SU-DHL-6 (cell line): ENCODE measurements around the gene ANKS1B.

ENCODE experiments used
- H2AFZ ChIP-seq: fragments of 200-600 bp; sonication (generic); 2 replicates; pipeline ENCODE4 v1.6.1; 2014; ENCODE audit warnings: low read depth, mild to moderate bottlenecking, moderate library complexity, mixed read lengths, antibody characterized with exemption, low read length; ENCODE audit not compliant: severe bottlenecking
- H3F3A ChIP-seq: fragments of 200-600 bp; shearing (Covaris generic); 2 replicates; pipeline ENCODE4 v1.6.0; 2016; ENCODE audit warnings: antibody characterized with exemption, mild to moderate bottlenecking; ENCODE audit not compliant: insufficient read depth
- H3K27ac ChIP-seq: fragments of 200-600 bp; sonication (generic); 2 replicates; pipeline ENCODE4 v1.5.1; 2016; ENCODE audit warnings: low read depth, mild to moderate bottlenecking, low read length, moderate library complexity, mixed read lengths
- H3K27me3 ChIP-seq: fragments of 200-600 bp; sonication (generic), shearing (Covaris generic); 2 replicates; pipeline ENCODE4 v1.6.0; 2014; ENCODE audit warnings: mild to moderate bottlenecking, low read length
- H3K36me3 ChIP-seq: fragments of 200-600 bp; sonication (generic); 2 replicates; pipeline ENCODE4 v1.6.1; 2014; ENCODE audit warnings: mild to moderate bottlenecking, low read length, mixed read lengths
- H3K4me2 ChIP-seq: fragments of 300-600, 200-600 bp; shearing (Covaris generic), sonication (generic); 2 replicates; pipeline ENCODE4 v1.6.0; 2014; ENCODE audit warnings: low read length, low read depth, mild to moderate bottlenecking; ENCODE audit not compliant: poor library complexity, severe bottlenecking
- H3K4me3 ChIP-seq: fragments of 200-600 bp; sonication (generic); 2 replicates; pipeline ENCODE4 v1.5.1; 2014; ENCODE audit warnings: antibody characterized with exemption, low read length, mild to moderate bottlenecking, mixed read lengths; ENCODE audit not compliant: insufficient read depth, poor library complexity, severe bottlenecking
- H3K79me2 ChIP-seq: fragments of 200-600 bp; sonication (generic); 2 replicates; pipeline ENCODE4 v1.6.1; 2014; ENCODE audit warnings: mild to moderate bottlenecking, low read length, moderate library complexity; ENCODE audit not compliant: insufficient read depth
- H3K9ac ChIP-seq: fragments of 200-600 bp; sonication (generic); 2 replicates; pipeline ENCODE4 v1.7.0; 2014; ENCODE audit warnings: mild to moderate bottlenecking, low read length
- H3K9me2 ChIP-seq: fragments of 200-600 bp; sonication (generic); replicated peaks from 2 replicates; pipeline ENCODE4 v1.6.1; 2014; ENCODE audit warnings: low read length; ENCODE audit not compliant: insufficient read depth
- H3K9me3 ChIP-seq: fragments of 200-600 bp; sonication (generic); 2 replicates; pipeline ENCODE4 v1.6.1; 2014; ENCODE audit warnings: low read length, mixed read lengths; ENCODE audit not compliant: insufficient read depth
- H4K20me1 ChIP-seq: fragments of 200-600 bp; sonication (generic); 2 replicates; pipeline ENCODE4 v1.6.1; 2014; ENCODE audit warnings: low read depth, mild to moderate bottlenecking, antibody characterized with exemption, low read length, moderate library complexity, mixed read lengths
- CTCF ChIP-seq: fragments of 200-600 bp; sonication (generic); IDR thresholded peaks from one replicate; pipeline ENCODE4 v1.5.1; 2017; ENCODE audit warnings: antibody characterized with exemption, mild to moderate bottlenecking, low read length, moderate library complexity; ENCODE audit not compliant: insufficient read depth, poor library complexity, severe bottlenecking
- EZH2phosphoT487 ChIP-seq: fragments of 200-600 bp; sonication (generic), shearing (Covaris generic); conservative IDR thresholded peaks from 2 replicates; pipeline ENCODE4 v1.6.1; 2018; ENCODE audit warnings: mild to moderate bottlenecking, antibody characterized with exemption, low read length, moderate library complexity, mixed read lengths

The ANKS1B gene

DNA sequence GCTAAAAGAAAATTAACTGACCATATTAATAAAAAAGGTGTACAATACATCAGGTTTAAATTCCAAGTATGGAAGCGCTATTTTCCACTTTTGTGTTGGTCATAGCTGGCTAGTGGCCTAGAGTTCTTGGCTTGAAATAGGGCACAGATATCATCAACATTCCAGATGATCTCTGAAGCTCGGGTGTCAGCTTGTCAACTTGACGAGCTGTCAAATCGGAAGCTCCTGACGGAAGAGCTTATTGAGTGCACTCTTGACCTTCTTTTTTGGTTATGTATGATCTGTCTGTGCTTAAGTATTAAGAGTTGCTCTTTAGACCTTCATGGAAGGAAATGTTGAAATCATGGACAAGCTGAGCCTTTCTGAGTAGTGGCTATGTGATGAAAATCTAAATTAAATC, 1161.7 kb downstream of the ANKS1B start:
- no peak for TF ChIP-seq EZH2phosphoT487
- no peak for TF ChIP-seq CTCF
- Histone ChIP-seq H3K36me3 (no peaks in the 10 kb centered on the region), H3K27me3 (no peaks in the 10 kb centered on the region), H2AFZ (no peak overlapping the region), H4K20me1 (no peaks in the 10 kb centered on the region), H3F3A (no peaks in the 10 kb centered on the region), H3K9ac (no peak overlapping the region), H3K79me2 (no peaks in the 10 kb centered on the region), H3K4me3 (no peak overlapping the region), H3K9me2 (no peaks in the 10 kb centered on the region), H3K27ac (no peak overlapping the region), H3K9me3 (no peaks in the 10 kb centered on the region), H3K4me2 (no peak overlapping the region)

DNA sequence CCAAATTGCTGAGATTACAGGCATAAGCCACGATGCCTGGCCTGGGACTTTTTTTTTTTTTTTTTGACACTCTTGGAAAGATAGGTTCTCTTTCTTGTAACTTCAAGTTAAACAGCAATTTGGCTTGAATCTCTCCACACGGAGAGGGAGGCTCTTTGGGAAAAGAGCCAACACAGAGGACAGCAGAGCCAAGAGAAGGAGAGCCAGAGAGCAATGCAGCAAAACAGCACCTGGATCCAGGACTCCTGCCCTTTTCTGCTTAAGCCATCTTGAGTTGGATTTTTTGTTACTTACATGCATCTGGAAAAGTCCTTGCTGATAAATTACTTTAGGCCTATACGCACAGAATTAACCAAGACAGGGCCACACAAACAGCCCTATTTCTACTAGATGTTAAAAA, 1162.9 kb downstream of the ANKS1B start:
- no peak overlapping the region for H3K9ac ChIP-seq

DNA sequence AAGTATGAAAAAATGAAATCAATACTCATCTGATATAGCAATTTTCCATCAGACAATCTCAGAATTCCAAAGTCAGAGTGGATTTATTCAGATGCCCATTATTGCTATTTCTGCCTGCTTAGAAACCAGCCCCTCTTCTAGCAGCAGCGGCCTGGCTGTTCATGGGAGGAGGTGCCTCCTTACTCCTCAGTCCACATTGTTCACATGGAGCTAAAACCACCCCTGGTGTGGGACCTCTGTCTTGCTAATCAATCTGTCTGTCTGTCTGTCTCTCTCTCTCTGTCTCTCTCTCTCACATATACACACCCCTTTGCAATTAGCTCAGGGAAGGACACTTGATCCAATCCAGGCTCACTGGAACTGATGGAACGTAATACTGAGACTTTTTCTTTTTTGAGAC, 1163.5 kb downstream of the ANKS1B start:
- Histone ChIP-seq H4K20me1 (no peaks in the 10 kb centered on the region), H3K27me3 (no peaks in the 10 kb centered on the region), H3K9me2 (no peaks in the 10 kb centered on the region), H3K27ac (no peak overlapping the region), H3K79me2 (no peaks in the 10 kb centered on the region), H3K9me3 (no peaks in the 10 kb centered on the region), H3K4me2 (no peak overlapping the region), H3K36me3 (no peaks in the 10 kb centered on the region), H3K4me3 (no peak overlapping the region), H3F3A (no peaks in the 10 kb centered on the region), H3K9ac (no peak overlapping the region), H2AFZ (no peak overlapping the region)
- TF ChIP-seq EZH2phosphoT487 (no peak), CTCF (no peak)

More for the DNA sequence above, 1162.9 kb downstream of the ANKS1B start:
- Histone ChIP-seq H3K36me3 (no peaks in the 10 kb centered on the region), H3F3A (no peaks in the 10 kb centered on the region), H2AFZ (no peak overlapping the region), H3K4me2 (no peak overlapping the region), H3K27ac (no peak overlapping the region), H4K20me1 (no peaks in the 10 kb centered on the region), H3K9me2 (no peaks in the 10 kb centered on the region), H3K4me3 (no peak overlapping the region), H3K27me3 (no peaks in the 10 kb centered on the region), H3K79me2 (no peaks in the 10 kb centered on the region), H3K9me3 (no peaks in the 10 kb centered on the region)
- TF ChIP-seq CTCF (no peak), EZH2phosphoT487 (no peak)
